ENCODE data around the gene SIPA1L2.

Gene SIPA1L2

DNA sequence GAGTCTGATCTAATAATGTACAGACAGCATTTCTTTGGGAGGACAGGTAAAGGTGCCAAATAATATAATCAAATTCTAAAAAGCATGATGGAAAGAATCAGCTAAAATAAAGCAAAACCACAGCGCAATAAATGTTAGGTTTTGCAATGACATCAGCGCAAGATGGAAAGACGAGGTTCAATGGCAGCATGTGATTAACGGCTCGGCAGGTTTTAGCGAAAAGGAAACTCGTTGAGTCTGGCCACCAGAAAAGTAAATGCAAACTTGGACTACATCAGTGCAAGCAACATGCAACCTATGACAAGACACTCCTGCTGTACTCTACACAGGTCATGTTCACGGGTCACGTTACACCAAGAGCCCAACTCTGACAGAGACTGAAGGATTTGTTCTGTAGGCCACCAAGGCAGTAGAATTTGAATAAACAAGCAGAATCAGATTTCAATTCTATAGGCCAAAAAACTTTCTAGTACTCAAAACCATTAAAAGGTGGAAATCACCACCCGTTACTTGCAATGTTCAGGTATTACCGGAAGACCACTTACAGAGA is 4.5 kb downstream of the SIPA1L2 start:
- no peaks in the 10 kb centered on the region for H3K27me3 ChIP-seq (ENCODE audit: insufficient read depth, low read length)
- H4K20me1 ChIP-seq (ENCODE audit: insufficient read depth, low read length), result no peaks in the 10 kb centered on the region
- no peaks in the 10 kb centered on the region for H3K79me2 ChIP-seq (ENCODE audit: insufficient read depth, low read length)
- no peak overlapping the region for H2AFZ ChIP-seq (ENCODE audit: low read length)
- no peak for TF ChIP-seq EZH2 (IDR thresholded peaks at IDR 0.05; ENCODE audit: borderline replicate concordance, low read length)
- no peak for TF ChIP-seq CTCF (IDR thresholded peaks at IDR 0.05; ENCODE audit: low read length)
- no peak overlapping the region for H3K4me3 ChIP-seq (ENCODE audit: low read depth, low read length, poor library complexity, severe bottlenecking)
- no peaks in the 10 kb centered on the region for H3K9me2 ChIP-seq (ENCODE audit: low read depth, low read length)
- H3K9me3 ChIP-seq (ENCODE audit: low read length), result no peaks in the 10 kb centered on the region
- no peaks in the 10 kb centered on the region for H3K4me1 ChIP-seq (ENCODE audit: insufficient read depth, low read length, severe bottlenecking)
- H3K36me3 ChIP-seq (ENCODE audit: insufficient read depth, low read length), result no peaks in the 10 kb centered on the region
- H3K4me2 ChIP-seq (ENCODE audit: low read length), result no peak overlapping the region
- H3K9ac ChIP-seq (ENCODE audit: low read length), result no peak overlapping the region
- H3K27ac ChIP-seq (ENCODE audit: low read depth, low read length, poor library complexity, severe bottlenecking), result no peak overlapping the region
- no peaks in the 10 kb centered on the region for H3F3A ChIP-seq (ENCODE audit: insufficient read depth, low read length)

DNA sequence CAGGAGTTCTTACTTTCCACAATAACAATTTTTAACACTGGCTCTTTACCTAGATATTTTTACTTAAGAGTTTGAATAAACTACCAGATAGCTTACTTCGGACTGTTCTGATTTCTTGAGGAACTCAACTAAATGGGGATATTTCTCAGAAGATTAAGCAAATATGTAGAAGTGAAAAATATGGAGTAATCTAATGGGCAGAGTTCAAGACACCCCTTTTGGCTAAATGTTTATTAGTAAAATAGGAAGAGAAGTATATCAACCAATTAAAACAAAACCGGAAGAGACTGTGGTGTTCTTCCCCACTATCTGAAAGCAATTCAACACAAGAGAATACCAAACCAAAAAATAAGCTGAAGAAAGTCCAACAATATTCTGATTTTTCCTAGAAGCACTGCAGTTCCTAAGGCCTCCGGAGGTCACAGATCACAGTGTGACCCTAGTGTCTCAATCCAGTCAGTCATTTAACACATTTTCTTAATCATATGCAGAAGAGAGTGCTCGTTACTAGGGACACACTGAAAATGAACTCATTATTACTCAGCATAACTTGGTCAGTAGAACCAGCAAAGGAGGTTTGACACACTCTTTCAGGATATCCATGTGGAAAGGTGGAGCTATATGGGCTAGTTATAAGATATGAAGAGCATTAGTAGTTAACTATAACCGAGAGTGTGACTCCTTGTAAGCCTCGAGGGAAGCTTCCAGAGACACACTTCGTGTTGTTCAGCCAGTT is 5.2 kb downstream of the SIPA1L2 start:
- Histone ChIP-seq H2AFZ (ENCODE audit: low read length) (no peak overlapping the region), H4K20me1 (ENCODE audit: insufficient read depth, low read length) (no peaks in the 10 kb centered on the region), H3K36me3 (ENCODE audit: insufficient read depth, low read length) (no peaks in the 10 kb centered on the region), H3F3A (ENCODE audit: insufficient read depth, low read length) (no peaks in the 10 kb centered on the region), H3K9me3 (ENCODE audit: low read length) (no peaks in the 10 kb centered on the region), H3K4me3 (ENCODE audit: low read depth, low read length, poor library complexity, severe bottlenecking) (no peak overlapping the region), H3K4me2 (ENCODE audit: low read length) (no peak overlapping the region), H3K9me2 (ENCODE audit: low read depth, low read length) (no peaks in the 10 kb centered on the region), H3K27me3 (ENCODE audit: insufficient read depth, low read length) (no peaks in the 10 kb centered on the region), H3K9ac (ENCODE audit: low read length) (no peak overlapping the region), H3K27ac (ENCODE audit: low read depth, low read length, poor library complexity, severe bottlenecking) (no peak overlapping the region), H3K4me1 (ENCODE audit: insufficient read depth, low read length, severe bottlenecking) (no peaks in the 10 kb centered on the region), H3K79me2 (ENCODE audit: insufficient read depth, low read length) (no peaks in the 10 kb centered on the region)
- no peak for TF ChIP-seq CTCF (IDR thresholded peaks at IDR 0.05; ENCODE audit: low read length)
- no peak for TF ChIP-seq EZH2 (IDR thresholded peaks at IDR 0.05; ENCODE audit: borderline replicate concordance, low read length)

DNA sequence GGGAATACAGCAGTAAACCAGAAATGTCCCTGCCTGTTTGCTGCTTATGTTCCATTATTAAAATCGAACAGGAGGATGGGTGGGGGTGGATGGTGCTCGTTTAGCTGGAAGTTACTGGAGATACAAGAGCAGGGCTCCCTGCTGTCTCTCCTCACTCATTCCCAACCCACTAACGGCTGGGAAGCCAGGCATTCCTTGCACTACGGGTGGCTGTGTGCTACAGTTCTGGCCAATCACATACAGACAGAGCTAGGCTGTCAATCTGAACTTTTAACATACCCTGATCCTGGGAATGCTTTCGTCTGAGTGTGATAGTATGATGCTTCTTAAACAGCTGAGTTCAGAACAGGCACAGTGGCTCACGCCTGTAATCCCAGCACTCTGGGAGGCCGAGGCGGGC is 7.0 kb downstream of the SIPA1L2 start:
- no peaks in the 10 kb centered on the region for H3K4me1 ChIP-seq (ENCODE audit: insufficient read depth, low read length, severe bottlenecking)
- H4K20me1 ChIP-seq (ENCODE audit: insufficient read depth, low read length), result no peaks in the 10 kb centered on the region

More for the DNA sequence above, 7.0 kb downstream of the SIPA1L2 start:
- Histone ChIP-seq H3F3A (ENCODE audit: insufficient read depth, low read length) (no peaks in the 10 kb centered on the region), H3K9me2 (ENCODE audit: low read depth, low read length) (no peaks in the 10 kb centered on the region), H2AFZ (ENCODE audit: low read length) (no peak overlapping the region), H3K9ac (ENCODE audit: low read length) (no peak overlapping the region), H3K9me3 (ENCODE audit: low read length) (no peaks in the 10 kb centered on the region), H3K79me2 (ENCODE audit: insufficient read depth, low read length) (no peaks in the 10 kb centered on the region), H3K36me3 (ENCODE audit: insufficient read depth, low read length) (no peaks in the 10 kb centered on the region), H3K4me3 (ENCODE audit: low read depth, low read length, poor library complexity, severe bottlenecking) (no peak overlapping the region), H3K4me2 (ENCODE audit: low read length) (no peak overlapping the region), H3K27ac (ENCODE audit: low read depth, low read length, poor library complexity, severe bottlenecking) (no peak overlapping the region), H3K27me3 (ENCODE audit: insufficient read depth, low read length) (no peaks in the 10 kb centered on the region)
- TF ChIP-seq EZH2 (IDR thresholded peaks at IDR 0.05; ENCODE audit: borderline replicate concordance, low read length), result no peak
- no peak for TF ChIP-seq CTCF (IDR thresholded peaks at IDR 0.05; ENCODE audit: low read length)

Measured in OCI-LY1 (cell line).